OCI-LY1 (cell line): ENCODE measurements around the gene PTPN4.

ENCODE experiments used
- H2AFZ ChIP-seq: fragments of 200-600 bp; sonication (generic), shearing (Covaris generic); 2 replicates; pipeline ENCODE4 v1.6.0; 2014; ENCODE audit warnings: antibody characterized with exemption, mild to moderate bottlenecking, low read length
- H3F3A ChIP-seq: fragments of 200-600 bp; sonication (generic), shearing (Covaris generic); 2 replicates; pipeline ENCODE4 v1.6.0; 2014; ENCODE audit warnings: mild to moderate bottlenecking, antibody characterized with exemption, low read length, moderate library complexity; ENCODE audit not compliant: insufficient read depth
- H3K27ac ChIP-seq: fragments of 200-600 bp; sonication (generic); 2 replicates; pipeline ENCODE4 v1.5.1; 2014; ENCODE audit warnings: low read length, mixed run types, mild to moderate bottlenecking, low read depth; ENCODE audit not compliant: poor library complexity, severe bottlenecking
- H3K27me3 ChIP-seq: fragments of 200-600 bp; sonication (generic); 2 replicates; pipeline ENCODE4 v1.6.0; 2014; ENCODE audit warnings: antibody characterized with exemption, mild to moderate bottlenecking, low read length, moderate library complexity; ENCODE audit not compliant: insufficient read depth
- H3K36me3 ChIP-seq: fragments of 200-600 bp; sonication (generic); 2 replicates; pipeline ENCODE4 v1.6.1; 2014; ENCODE audit warnings: mild to moderate bottlenecking, antibody characterized with exemption, low read length, moderate library complexity, mixed read lengths; ENCODE audit not compliant: insufficient read depth
- H3K4me1 ChIP-seq: fragments of 200-600 bp; sonication (generic); 2 replicates; pipeline ENCODE4 v1.5.1; 2014; ENCODE audit warnings: mild to moderate bottlenecking, low read length, moderate library complexity; ENCODE audit not compliant: insufficient read depth, severe bottlenecking
- H3K4me2 ChIP-seq: fragments of 200-600 bp; sonication (generic), shearing (Covaris generic); 2 replicates; pipeline ENCODE4 v1.6.1; 2014; ENCODE audit warnings: low read length
- H3K4me3 ChIP-seq: fragments of 200-600 bp; sonication (generic); 2 replicates; pipeline ENCODE4 v1.5.1; 2014; ENCODE audit warnings: low read length, low read depth, mild to moderate bottlenecking, mixed read lengths; ENCODE audit not compliant: poor library complexity, severe bottlenecking
- H3K79me2 ChIP-seq: fragments of 200-600 bp; shearing (Covaris generic); 2 replicates; pipeline ENCODE4 v1.6.1; 2016; ENCODE audit warnings: mixed run types, low read length, mixed read lengths; ENCODE audit not compliant: insufficient read depth
- H3K9ac ChIP-seq: fragments of 200-600 bp; sonication (generic), shearing (Covaris generic); 2 replicates; pipeline ENCODE4 v1.6.1; 2014; ENCODE audit warnings: mild to moderate bottlenecking, low read length, mixed read lengths
- H3K9me2 ChIP-seq: fragments of 200-600 bp; sonication (generic), shearing (Covaris generic); 2 replicates; pipeline ENCODE4 v1.6.1; 2014; ENCODE audit warnings: low read depth, mild to moderate bottlenecking, low read length, mixed read lengths
- H3K9me3 ChIP-seq: fragments of 200-600 bp; shearing (Covaris generic); 2 replicates; pipeline ENCODE4 v1.6.1; 2014; ENCODE audit warnings: low read length, mixed read lengths
- H4K20me1 ChIP-seq: fragments of 200-600 bp; sonication (generic), shearing (Covaris generic); 2 replicates; pipeline ENCODE4 v1.6.0; 2016; ENCODE audit warnings: mild to moderate bottlenecking, low read length; ENCODE audit not compliant: insufficient read depth
- EZH2 ChIP-seq: fragments of 200-600 bp; sonication (generic), shearing (Covaris generic); IDR thresholded peaks from 2 replicates; pipeline ENCODE4 v1.8.0; 2017; ENCODE audit warnings: borderline replicate concordance, mixed run types, mild to moderate bottlenecking, antibody characterized with exemption, low read length, moderate library complexity, mixed read lengths
- TF ChIP-seq, protein P1 (sequence below): fragments of 200-600 bp; sonication (generic), shearing (Covaris generic); IDR thresholded peaks from 2 replicates; pipeline ENCODE4 v1.5.1; 2017; ENCODE audit warnings: mild to moderate bottlenecking, antibody characterized with exemption, low read length, moderate library complexity, mixed read lengths

PTPN4 gene

DNA sequence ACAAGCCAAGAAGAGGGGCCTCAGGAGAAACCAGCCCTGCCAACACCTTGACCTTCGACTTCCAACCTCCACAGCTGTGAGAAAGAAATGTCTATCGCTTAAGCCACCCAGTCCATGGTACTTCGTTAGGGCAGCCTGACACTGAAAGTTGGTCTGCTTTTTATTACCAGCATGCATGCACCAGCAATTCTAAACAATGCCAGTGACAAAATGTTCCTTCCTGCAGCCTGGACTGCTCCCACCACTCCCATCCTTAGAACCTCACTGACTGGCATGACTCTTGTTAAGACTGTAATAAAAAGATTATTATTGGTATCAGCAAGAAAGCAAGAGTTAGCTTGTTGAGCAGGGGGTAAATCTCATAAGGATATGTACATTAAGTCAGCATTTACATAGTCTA lies 47.2 kb upstream of the PTPN4 start:
- Histone ChIP-seq H3K4me2 (no peak overlapping the region), H3K4me1 (no peaks in the 10 kb centered on the region), H2AFZ (no peak overlapping the region), H3K9ac (no peak overlapping the region), H3K79me2 (no peaks in the 10 kb centered on the region), H3K36me3 (no peaks in the 10 kb centered on the region), H3F3A (no peaks in the 10 kb centered on the region), H3K27me3 (no peaks in the 10 kb centered on the region), H3K27ac (no peak overlapping the region), H4K20me1 (no peaks in the 10 kb centered on the region), H3K9me3 (no peaks in the 10 kb centered on the region), H3K4me3 (no peak overlapping the region), H3K9me2 (no peaks in the 10 kb centered on the region)
- TF ChIP-seq EZH2 = no peak
- TF ChIP-seq, protein P1, sequence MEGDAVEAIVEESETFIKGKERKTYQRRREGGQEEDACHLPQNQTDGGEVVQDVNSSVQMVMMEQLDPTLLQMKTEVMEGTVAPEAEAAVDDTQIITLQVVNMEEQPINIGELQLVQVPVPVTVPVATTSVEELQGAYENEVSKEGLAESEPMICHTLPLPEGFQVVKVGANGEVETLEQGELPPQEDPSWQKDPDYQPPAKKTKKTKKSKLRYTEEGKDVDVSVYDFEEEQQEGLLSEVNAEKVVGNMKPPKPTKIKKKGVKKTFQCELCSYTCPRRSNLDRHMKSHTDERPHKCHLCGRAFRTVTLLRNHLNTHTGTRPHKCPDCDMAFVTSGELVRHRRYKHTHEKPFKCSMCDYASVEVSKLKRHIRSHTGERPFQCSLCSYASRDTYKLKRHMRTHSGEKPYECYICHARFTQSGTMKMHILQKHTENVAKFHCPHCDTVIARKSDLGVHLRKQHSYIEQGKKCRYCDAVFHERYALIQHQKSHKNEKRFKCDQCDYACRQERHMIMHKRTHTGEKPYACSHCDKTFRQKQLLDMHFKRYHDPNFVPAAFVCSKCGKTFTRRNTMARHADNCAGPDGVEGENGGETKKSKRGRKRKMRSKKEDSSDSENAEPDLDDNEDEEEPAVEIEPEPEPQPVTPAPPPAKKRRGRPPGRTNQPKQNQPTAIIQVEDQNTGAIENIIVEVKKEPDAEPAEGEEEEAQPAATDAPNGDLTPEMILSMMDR = no peak

- no peaks in the 10 kb centered on the region for H3F3A ChIP-seq
- no peak overlapping the region for H3K9ac ChIP-seq
- H3K4me2 ChIP-seq = no peak overlapping the region
- H3K4me1 ChIP-seq = no peaks in the 10 kb centered on the region
- no peak overlapping the region for H3K4me3 ChIP-seq
- peaks cover 5% of the 10 kb centered on the region; the same call in 1 of the 2 replicates for H3K27me3 ChIP-seq
- H2AFZ ChIP-seq = no peak overlapping the region
- H3K27ac ChIP-seq = no peak overlapping the region
- no peaks in the 10 kb centered on the region for H3K36me3 ChIP-seq
- H3K9me3 ChIP-seq = no peaks in the 10 kb centered on the region
- no peaks in the 10 kb centered on the region for H3K9me2 ChIP-seq
- H4K20me1 ChIP-seq = no peaks in the 10 kb centered on the region
- no peaks in the 10 kb centered on the region for H3K79me2 ChIP-seq
- no peak for TF ChIP-seq EZH2
- TF ChIP-seq, protein P1 = no peak
Observed at GRCh38 chr2:119713819-119714490, 45.8 kb upstream of the PTPN4 start.

DNA sequence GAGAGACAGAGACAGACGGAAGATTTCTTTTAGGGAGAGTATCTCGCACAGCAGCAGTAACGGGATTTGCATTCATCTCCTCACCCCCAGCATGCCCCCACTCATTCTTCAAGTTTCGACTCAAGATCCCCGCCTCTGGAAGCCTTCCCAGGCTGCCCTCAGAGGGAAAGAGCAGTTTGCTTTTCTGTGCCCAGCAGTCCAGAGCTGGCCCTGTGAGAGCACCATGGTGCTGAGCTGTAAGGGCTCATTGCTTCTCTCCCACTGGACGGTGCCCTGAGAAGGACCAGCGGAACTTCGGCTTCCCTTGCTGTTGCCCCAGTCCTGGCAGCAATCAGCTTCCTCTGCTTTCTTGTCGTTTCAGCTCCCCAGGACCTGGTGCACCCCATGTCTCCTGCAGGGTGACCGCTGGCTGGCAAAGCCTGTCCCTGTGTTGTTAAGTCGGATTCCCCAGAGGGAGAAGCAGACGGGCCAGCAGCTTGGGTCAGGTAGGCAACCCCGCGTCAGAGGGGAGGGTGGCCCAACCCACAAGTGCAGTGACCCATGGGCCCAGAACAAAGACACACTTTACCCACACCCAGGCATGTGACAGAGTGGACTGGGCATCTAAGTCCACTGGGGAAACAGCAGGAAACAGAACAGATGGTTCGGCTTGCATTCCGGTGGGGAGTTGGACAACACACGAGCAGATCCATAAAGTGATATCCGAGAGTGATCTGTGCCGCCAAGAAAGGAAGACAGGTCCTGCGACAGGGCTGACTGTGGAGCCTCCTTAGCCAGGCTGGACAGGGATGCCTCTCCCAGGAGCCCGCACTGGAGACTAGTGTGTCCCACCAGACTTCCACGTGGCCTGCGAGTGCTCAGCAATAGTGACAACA lies 44.1 kb upstream of the PTPN4 start:
- no peaks in the 10 kb centered on the region for H3K79me2 ChIP-seq
- H3K9ac ChIP-seq = no peak overlapping the region
- no peak overlapping the region for H2AFZ ChIP-seq
- no peak overlapping the region for H3K27ac ChIP-seq
- H3K4me3 ChIP-seq = no peak overlapping the region
- no peaks in the 10 kb centered on the region for H3K4me1 ChIP-seq
- no peaks in the 10 kb centered on the region for H3F3A ChIP-seq
- H3K9me3 ChIP-seq = no peaks in the 10 kb centered on the region
- peaks cover 5% of the 10 kb centered on the region; the same call in 1 of the 2 replicates for H3K27me3 ChIP-seq
- H3K36me3 ChIP-seq = no peaks in the 10 kb centered on the region
- no peak overlapping the region for H3K4me2 ChIP-seq
- no peak for TF ChIP-seq EZH2
- TF ChIP-seq, protein P1 = no peak
- H3K9me2 ChIP-seq = no peaks in the 10 kb centered on the region
- H4K20me1 ChIP-seq = no peaks in the 10 kb centered on the region
